ENCODE data around the gene FHL3. TPM values are rescaled to one million over a fixed set of nuclear protein-coding genes. Genes with fewer than 3 reads are reported as not detected.

The FHL3 gene
- total and polyA plus RNA-seq, 9 of the 15 experiments (the other 6 are each of a cell fraction or from before 2014, with no cell fraction given): 6.1 to 144 (median 34.1) TPM

DNA sequence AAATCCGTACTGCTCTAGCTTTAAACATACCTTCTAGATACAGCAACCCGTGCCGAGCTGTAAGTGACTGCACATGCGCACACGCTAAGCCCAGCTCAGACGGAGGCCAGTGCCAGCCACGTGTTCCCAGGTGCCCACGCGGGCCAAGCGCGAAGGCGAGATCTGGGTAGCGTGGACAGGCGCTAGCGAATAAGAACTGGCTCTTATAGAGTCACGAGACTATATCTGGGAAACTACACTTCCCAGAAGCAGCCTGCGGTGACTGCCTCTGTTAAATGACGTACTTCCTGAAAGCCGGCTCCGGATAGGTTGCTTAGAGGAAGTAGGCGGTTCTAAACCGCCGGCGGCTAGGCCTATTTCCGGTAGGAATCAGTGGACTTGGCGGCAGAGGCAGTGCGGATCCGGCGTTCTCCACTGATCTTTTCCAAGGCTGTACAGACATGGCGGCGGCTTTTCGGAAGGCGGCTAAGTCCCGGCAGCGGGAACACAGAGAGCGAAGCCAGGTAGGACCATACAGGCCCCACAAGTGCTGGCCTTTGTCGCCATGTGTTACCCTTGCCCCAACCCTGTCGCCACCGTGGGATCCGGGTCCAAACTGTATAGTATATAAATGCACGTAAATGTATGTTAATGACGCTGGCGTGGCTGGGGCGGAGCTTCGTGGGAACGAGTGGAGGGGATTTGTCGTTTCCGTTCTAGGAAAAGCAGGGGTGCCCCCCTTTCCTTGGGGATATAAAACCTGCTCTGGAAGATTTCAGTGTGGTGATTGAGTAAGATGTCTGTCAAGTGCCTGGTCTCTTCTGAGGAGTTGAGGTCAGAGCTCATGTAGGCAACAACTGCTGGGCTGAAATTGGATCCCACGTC lies 7.3 kb upstream of the FHL3 start, which contains the start of gene UTP11 (continued):
- TF ChIP-seq, protein P1, sequence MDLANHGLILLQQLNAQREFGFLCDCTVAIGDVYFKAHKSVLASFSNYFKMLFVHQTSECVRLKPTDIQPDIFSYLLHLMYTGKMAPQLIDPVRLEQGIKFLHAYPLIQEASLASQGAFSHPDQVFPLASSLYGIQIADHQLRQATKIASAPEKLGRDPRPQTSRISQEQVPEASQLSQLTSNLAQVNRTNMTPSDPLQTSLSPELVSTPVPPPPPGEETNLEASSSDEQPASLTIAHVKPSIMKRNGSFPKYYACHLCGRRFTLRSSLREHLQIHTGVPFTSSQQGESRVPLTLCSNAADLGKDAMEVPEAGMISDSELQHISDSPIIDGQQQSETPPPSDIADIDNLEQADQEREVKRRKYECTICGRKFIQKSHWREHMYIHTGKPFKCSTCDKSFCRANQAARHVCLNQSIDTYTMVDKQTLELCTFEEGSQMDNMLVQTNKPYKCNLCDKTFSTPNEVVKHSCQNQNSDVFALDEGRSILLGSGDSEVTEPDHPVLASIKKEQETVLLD (IDR thresholded peaks at IDR 0.05): no peak; the same call in 1 of the 2 replicates
- no peak for TF ChIP-seq RAD21 (CRISPR knock-in tag; conservative IDR thresholded peaks at IDR 0.05 in 1 of 2, IDR thresholded peaks at IDR 0.05 in 1 of 2)
- TF ChIP-seq TCF7 (IDR thresholded peaks at IDR 0.05; ENCODE audit: borderline replicate concordance): 0 out of 2 replicates have a peak, but pooled peaks have one; percentile 65
- TF ChIP-seq, protein P2, sequence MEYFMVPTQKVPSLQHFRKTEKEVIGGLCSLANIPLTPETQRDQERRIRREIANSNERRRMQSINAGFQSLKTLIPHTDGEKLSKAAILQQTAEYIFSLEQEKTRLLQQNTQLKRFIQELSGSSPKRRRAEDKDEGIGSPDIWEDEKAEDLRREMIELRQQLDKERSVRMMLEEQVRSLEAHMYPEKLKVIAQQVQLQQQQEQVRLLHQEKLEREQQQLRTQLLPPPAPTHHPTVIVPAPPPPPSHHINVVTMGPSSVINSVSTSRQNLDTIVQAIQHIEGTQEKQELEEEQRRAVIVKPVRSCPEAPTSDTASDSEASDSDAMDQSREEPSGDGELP (CRISPR knock-in tag; IDR thresholded peaks at IDR 0.05; ENCODE audit: borderline replicate concordance): peak; percentile 94
- TF ChIP-seq FOXK1 (CRISPR knock-in tag; IDR thresholded peaks at IDR 0.05; ENCODE audit: borderline replicate concordance): peak; percentile 96
- TF ChIP-seq RHOXF2B (CRISPR knock-in tag; conservative IDR thresholded peaks at IDR 0.05): peak; percentile 95; the same call in 1 of the 2 replicates
- peak; percentile 93 for TF ChIP-seq ATF7 (IDR thresholded peaks at IDR 0.05)
- peak; percentile 85; the same call in 1 of the 2 replicates for TF ChIP-seq ESRRA (IDR thresholded peaks at IDR 0.05; ENCODE audit: borderline replicate concordance, low read depth)
- peak; percentile 68 for TF ChIP-seq ZNF134 (CRISPR knock-in tag; conservative IDR thresholded peaks at IDR 0.05)
- TF ChIP-seq, protein P3, sequence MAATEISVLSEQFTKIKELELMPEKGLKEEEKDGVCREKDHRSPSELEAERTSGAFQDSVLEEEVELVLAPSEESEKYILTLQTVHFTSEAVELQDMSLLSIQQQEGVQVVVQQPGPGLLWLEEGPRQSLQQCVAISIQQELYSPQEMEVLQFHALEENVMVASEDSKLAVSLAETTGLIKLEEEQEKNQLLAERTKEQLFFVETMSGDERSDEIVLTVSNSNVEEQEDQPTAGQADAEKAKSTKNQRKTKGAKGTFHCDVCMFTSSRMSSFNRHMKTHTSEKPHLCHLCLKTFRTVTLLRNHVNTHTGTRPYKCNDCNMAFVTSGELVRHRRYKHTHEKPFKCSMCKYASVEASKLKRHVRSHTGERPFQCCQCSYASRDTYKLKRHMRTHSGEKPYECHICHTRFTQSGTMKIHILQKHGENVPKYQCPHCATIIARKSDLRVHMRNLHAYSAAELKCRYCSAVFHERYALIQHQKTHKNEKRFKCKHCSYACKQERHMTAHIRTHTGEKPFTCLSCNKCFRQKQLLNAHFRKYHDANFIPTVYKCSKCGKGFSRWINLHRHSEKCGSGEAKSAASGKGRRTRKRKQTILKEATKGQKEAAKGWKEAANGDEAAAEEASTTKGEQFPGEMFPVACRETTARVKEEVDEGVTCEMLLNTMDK (IDR thresholded peaks at IDR 0.05; ENCODE audit: borderline replicate concordance, insufficient read depth, low read depth, low read length, poor library complexity, severe bottlenecking): no peak
- TF ChIP-seq ZNF212 (CRISPR knock-in tag; IDR thresholded peaks at IDR 0.05): 0 out of 2 replicates have a peak, but pooled peaks have one; percentile 13
- TF ChIP-seq, protein P4, sequence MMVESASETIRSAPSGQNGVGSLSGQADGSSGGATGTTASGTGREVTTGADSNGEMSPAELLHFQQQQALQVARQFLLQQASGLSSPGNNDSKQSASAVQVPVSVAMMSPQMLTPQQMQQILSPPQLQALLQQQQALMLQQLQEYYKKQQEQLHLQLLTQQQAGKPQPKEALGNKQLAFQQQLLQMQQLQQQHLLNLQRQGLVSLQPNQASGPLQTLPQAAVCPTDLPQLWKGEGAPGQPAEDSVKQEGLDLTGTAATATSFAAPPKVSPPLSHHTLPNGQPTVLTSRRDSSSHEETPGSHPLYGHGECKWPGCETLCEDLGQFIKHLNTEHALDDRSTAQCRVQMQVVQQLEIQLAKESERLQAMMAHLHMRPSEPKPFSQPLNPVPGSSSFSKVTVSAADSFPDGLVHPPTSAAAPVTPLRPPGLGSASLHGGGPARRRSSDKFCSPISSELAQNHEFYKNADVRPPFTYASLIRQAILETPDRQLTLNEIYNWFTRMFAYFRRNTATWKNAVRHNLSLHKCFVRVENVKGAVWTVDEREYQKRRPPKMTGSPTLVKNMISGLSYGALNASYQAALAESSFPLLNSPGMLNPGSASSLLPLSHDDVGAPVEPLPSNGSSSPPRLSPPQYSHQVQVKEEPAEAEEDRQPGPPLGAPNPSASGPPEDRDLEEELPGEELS (CRISPR knock-in tag; IDR thresholded peaks at IDR 0.05; ENCODE audit: borderline replicate concordance): peak; percentile 96
- TF ChIP-seq, protein P5, sequence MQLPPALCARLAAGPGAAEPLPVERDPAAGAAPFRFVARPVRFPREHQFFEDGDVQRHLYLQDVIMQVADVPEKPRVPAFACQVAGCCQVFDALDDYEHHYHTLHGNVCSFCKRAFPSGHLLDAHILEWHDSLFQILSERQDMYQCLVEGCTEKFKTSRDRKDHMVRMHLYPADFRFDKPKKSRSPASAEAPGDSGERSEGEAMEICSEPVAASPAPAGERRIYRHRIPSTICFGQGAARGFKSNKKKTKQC (CRISPR knock-in tag; IDR thresholded peaks at IDR 0.05): peak; percentile 100
- TF ChIP-seq, protein P6, sequence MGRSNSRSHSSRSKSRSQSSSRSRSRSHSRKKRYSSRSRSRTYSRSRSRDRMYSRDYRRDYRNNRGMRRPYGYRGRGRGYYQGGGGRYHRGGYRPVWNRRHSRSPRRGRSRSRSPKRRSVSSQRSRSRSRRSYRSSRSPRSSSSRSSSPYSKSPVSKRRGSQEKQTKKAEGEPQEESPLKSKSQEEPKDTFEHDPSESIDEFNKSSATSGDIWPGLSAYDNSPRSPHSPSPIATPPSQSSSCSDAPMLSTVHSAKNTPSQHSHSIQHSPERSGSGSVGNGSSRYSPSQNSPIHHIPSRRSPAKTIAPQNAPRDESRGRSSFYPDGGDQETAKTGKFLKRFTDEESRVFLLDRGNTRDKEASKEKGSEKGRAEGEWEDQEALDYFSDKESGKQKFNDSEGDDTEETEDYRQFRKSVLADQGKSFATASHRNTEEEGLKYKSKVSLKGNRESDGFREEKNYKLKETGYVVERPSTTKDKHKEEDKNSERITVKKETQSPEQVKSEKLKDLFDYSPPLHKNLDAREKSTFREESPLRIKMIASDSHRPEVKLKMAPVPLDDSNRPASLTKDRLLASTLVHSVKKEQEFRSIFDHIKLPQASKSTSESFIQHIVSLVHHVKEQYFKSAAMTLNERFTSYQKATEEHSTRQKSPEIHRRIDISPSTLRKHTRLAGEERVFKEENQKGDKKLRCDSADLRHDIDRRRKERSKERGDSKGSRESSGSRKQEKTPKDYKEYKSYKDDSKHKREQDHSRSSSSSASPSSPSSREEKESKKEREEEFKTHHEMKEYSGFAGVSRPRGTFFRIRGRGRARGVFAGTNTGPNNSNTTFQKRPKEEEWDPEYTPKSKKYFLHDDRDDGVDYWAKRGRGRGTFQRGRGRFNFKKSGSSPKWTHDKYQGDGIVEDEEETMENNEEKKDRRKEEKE (IDR thresholded peaks at IDR 0.05; ENCODE audit: borderline replicate concordance in 1 of 2, control insufficient read depth in 1 of 2, low read depth in 2 of 2, low read length in 1 of 2): peak in 1 of 2 experiments; percentile 89; a peak in 2 of 4 replicates
